Thyroid gland (tissue), 4 donors: Measurements from ENCODE around the gene SPATA31D4.

ENCODE experiments used
- CTCF ChIP-seq, 6 experiments: fragments of 200-600 bp in 3 of 6; fragments of 450-650 bp in 3 of 6; sonication (generic) in 3 of 6; IDR thresholded peaks; one replicate each; pipeline ENCODE4 v1.5.1; 2016 to 2019; ENCODE audit warnings: antibody characterized with exemption in 6 of 6, mild to moderate bottlenecking in 2 of 6, inconsistent platforms in 1 of 6, moderate library complexity in 1 of 6
- POLR2A ChIP-seq, 2 donors: fragments of 450-650 bp; IDR thresholded peaks; one replicate each; pipeline ENCODE4 v1.6.1; 2017; ENCODE audit warnings: antibody characterized with exemption in 2 of 2, mild to moderate bottlenecking in 2 of 2, moderate library complexity in 1 of 2

DNA sequence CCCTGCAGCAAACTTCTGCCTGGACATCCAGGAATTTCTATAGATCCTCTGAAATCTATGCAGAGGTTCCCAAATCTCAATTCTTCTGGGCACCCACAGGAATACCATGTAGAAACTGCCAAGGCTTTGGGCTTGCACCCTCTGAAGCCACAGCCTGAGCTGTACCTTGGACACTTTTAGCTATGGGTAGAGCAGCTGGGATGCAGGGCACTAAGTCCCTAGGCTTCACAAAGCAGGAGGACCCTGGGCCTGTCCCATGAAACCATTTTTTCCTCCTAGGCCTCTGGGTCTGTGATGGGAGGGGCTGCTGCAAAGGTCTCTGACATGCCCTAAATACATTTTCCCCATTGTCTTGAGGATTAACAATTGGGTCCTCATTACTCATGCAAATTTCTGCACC is 27.4 kb downstream of the SPATA31D4 start:
- TF ChIP-seq CTCF (IDR thresholded peaks at IDR 0.05) (no peak), POLR2A (IDR thresholded peaks at IDR 0.05) (no peak)
